GM21825 (cell line): ENCODE data around the gene COPS9.

Experiments used
- ATAC-seq: cut with Tn5 transposase; IDR thresholded peaks from one replicate; pipeline ENCODE4 v1.9.1; 2021; ENCODE audit warnings: mild to moderate bottlenecking, moderate library complexity; ENCODE audit not compliant: unreplicated experiment

COPS9 gene

DNA sequence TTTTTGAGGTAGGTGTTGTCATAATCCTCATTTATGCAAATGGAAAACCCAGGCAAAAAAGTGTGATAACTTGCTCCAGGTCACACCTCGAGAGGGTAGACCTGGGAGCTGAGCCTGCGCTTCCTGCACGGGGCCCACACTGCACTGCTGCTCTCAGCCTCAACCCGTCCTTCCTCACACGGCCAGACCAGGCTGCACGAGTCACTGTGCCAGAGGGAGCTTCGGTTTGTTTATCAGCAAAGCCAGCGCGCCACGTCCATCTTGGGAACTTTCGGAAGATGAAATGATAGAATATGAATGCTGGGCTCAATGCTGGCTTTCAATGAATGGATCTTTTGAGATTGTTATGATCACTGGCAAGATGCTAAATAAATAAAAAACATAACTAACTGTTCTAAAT lies 14.4 kb downstream of the COPS9 start:
- ATAC-seq, result no peak

GRCh38 chr2:240121190-240121589 lies 14.9 kb downstream of the COPS9 start:
- ATAC-seq, result no peak

DNA sequence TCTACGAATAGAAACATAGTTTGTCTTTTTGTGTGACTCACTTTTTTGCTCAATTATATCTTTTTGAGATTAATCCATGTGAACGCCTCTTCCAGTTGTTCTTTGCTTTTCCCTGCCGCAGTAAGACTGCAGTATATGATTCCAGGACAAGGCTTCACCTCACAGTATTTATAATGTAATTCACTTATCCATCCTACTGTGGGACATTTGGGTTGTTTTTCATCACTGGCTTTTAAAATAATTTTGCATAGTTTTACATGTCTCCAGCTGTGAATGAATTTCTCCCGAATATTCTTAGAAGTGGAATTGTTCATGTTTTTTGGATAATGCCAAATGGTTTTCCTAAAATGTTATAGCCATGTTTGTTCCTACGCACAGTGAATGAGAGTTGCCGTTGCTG lies 21.9 kb downstream of the COPS9 start:
- no peak for ATAC-seq

GRCh38 chr2:240112914-240113690 lies 23.0 kb downstream of the COPS9 start:
- ATAC-seq, result no peak

- no peak for ATAC-seq
Measured at GRCh38 chr2:240111253-240111652, 24.9 kb downstream of the COPS9 start.

DNA sequence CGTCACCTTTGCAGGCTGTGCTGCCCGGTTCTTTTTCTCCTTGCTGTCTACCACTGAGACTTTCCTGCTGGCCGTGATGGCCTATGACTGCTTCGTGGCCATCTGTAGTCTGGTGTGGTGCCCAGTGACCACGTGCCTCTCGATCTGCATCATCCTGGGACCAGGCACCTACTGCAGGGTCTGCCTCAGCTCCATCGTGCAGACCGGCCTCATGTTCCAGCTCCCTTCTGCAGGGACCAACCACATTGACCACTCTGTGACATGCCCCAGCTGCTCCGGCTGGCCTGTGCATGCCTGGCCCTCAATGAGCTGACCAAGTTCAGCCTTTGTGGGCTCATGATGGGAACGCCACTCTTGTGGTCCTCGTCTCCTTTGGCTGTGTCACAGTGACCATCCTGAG lies 26.7 kb downstream of the COPS9 start:
- ATAC-seq, result no peak

DNA sequence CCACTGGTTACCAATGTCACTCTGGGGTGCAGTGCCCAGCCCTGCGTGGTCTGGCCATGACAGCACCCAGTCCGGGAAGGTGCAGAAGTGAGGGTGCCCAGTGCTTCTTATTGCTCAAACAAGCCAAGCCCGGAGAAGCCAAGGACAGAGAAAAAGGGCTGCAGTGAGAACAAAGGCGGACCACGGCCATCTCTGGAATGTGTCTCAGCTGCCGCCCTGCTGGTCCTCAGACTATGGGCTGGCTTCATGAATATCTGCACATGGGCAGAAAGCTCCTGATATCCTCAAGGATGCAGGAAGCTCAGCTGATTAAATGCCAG lies 28.7 kb downstream of the COPS9 start:
- no peak for ATAC-seq

DNA sequence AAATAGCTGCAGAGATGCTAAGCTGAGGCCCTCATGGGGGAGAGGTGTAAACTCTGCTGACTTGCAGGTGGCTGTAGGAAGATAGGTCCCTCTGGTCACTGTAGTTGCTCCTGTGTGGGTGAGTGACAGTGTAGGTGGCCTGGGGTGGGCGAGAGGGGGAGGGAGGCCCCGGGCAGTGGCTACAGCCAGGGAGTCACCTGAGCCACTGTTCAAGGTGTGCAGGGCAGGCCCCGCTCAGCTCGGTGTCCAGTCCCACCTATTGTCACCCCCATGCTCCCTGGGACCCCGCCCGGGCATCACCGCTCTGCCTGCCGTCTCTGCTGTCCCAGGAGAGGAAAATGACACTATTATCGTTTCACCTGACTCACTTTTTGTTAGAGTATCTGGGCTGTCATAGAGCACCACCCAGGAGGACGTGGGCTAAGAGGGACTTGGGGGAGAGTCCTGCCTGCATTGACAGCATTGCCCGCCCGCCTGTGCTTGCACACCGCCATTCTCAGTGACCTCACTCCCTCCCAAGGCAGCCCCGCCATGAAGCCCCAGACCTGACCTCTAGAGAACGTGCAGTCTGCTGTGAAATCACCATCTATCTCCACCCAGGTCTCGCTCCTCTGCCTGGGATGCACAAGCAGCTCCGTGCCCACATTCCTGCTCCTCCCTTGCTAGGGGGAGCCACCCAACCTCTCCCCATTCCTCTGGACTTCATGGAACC lies 29.2 kb downstream of the COPS9 start:
- no peak for ATAC-seq

DNA sequence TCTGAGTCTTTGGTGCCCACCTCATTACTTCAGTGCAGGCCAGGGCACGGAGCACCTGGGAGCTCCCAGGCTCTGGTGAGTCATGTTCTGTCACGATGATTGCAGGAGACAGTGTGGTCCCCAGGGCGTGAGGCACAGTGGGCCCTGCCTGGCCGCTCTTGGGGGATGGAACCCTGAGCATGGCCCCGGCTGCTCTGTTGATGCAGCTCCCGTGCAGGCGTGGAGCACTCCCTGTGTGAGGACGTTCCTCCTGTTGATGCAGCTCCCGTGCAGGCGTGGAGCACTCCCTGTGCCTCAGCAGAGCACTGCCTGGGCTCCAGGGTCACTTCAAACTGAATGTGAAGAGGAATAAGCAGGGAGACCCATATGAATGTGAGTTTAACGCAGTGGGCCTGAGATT lies 30.1 kb downstream of the COPS9 start:
- ATAC-seq, result no peak

GRCh38 chr2:240103136-240103535 lies 33.0 kb downstream of the COPS9 start:
- ATAC-seq, result no peak

GRCh38 chr2:240098349-240098748 lies 37.8 kb downstream of the COPS9 start:
- ATAC-seq, result no peak

- ATAC-seq, result no peak
Measured at GRCh38 chr2:240095556-240096523, 40.3 kb downstream of the COPS9 start.

GRCh38 chr2:240089306-240089705 lies 46.8 kb downstream of the COPS9 start:
- no peak for ATAC-seq

DNA sequence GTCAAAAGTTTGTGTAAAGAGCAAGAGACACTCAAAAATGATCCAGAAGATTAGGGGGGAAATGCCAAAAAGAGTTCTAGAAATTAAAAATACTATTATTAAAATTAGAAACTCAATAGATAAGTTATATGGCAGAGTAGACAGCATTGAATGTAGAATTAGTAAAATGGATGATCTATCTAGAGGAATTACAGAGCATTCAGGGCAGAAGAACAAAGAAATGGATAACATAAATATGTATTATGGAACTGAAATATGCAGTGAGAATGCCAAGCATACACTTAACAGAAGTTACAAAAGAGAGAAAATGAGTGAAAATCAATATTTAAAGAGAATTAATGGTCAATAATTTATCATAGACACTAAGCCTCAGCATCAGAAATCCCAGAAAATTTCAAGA lies 49.5 kb downstream of the COPS9 start:
- no peak for ATAC-seq
